IPS-NIHi7 (cell line): ENCODE data around the gene MRPL4.
"Not testable (repeated sequence)": the region's sequence is repeated elsewhere in the genome, so short reads cannot be mapped to it uniquely, and the experiment has no call there.

Source experiments
- DNase-seq: peaks from one replicate; pipeline ENCODE4 v3.0.0; 2012; ENCODE audit warnings: mixed read lengths; ENCODE audit errors: extremely low spot score

The MRPL4 gene

DNA sequence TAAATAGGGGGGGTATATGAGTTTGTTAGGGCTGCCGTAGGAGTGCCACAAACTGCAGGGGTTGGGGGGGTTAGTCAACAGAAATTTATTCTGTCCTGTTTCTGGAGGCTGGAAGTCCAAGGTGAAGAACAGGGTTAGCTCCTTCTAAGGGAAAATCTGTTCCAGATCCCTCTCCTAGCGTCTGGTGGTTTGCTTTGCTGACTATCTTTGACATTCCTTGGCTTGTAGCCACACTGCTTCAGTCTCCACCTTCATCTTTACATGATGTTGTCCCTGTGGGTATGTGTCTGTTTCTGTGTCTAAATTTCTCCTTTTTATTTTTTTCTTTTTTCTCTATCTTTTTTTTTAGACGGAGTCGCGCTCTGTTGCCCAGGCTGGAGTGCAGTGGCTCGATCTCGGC, 10.8 kb downstream of the MRPL4 start:
- no peak for DNase-seq

DNA sequence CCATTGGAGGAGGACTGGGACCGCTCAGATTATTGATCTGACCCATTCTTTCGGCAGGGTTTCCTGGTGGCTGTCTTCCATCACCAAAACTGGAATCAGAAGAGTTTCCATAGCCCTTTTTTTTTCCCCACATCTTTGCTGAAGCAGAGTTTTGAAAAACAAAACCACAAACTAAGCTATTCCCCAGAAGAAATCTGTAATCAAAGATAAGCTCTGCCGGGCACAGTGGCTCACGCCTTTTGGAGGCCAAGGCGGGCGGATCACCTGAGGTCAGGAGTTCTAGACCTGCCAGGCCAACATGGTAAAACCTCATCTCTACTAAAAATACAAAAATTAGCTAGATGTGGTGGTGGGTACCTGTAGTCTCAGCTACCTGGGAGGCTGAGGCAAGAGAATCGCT, 14.7 kb downstream of the MRPL4 start:
- no peak for DNase-seq

DNA sequence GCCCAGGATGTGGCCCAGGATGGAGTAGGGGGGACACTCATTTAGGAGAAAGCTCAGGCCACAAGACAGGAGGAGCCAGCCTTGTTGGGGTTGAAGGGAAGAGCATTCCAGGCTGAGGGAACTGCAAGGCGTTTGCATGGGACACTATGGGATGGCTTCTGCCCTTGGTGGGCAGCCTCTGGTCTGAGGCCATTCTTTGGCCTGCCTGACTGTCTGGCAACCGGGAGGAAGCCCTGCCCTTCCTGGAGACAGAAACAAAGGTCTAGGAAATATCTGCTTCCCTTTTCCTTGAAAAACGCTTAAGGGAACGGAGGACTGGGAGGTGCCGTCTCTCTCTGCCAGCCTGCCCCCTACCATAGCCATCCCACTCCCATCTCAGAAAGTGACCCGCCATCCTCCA, 16.1 kb downstream of the MRPL4 start:
- DNase-seq: no peak

DNA sequence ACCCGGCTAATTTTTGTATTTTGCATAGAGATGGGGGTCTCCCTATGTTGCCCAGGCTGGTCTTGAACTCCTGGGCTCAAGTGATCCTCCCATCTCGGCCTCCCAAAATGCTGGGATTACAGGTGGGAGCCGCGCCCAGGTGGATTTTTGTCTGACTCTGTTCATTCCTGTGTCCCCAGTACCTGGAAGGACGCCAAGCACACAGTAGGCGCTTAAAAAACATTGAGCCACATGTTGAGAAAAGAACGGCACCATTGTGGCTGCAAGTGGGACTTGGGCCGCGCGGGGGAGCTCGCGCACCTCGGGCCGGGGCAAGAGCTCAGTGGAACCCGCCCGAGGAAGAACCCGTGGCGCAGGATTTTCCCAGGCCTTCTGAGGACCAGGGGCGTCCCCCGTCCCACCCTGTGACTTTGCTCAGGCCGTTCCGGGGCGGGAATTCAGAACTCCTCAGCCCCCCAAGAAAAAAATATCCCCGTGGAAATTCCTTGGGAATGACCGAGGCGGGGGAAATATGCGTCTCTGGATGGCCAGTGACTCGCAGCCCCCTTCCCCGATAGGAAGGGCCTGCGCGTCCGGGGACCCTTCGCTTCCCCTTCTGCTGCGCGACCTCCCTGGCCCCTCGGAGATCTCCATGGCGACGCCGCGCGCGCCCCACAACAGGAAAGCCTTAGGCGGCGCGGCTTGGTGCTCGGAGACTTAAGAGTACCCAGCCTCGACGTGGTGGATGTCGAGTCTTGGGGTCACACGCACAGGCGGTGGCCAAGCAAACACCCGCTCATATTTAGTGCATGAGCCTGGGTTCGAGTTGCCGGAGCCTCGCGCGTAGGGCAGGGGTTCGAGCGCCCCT, 17.5 kb downstream of the MRPL4 start:
- peak; percentile 82 for DNase-seq

DNA sequence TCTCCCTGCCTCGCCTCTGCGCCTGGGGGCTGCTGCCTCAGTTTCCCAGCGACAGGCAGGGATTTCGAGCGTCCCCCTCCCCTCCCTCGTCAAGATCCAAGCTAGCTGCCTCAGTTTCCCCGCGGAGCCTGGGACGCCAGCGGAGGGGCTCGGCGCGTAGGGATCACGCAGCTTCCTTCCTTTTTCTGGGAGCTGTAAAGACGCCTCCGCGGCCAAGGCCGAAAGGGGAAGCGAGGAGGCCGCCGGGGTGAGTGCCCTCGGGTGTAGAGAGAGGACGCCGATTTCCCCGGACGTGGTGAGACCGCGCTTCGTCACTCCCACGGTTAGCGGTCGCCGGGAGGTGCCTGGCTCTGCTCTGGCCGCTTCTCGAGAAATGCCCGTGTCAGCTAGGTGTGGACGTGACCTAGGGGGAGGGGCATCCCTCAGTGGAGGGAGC, 18.2 kb downstream of the MRPL4 start:
- DNase-seq: no peak

DNA sequence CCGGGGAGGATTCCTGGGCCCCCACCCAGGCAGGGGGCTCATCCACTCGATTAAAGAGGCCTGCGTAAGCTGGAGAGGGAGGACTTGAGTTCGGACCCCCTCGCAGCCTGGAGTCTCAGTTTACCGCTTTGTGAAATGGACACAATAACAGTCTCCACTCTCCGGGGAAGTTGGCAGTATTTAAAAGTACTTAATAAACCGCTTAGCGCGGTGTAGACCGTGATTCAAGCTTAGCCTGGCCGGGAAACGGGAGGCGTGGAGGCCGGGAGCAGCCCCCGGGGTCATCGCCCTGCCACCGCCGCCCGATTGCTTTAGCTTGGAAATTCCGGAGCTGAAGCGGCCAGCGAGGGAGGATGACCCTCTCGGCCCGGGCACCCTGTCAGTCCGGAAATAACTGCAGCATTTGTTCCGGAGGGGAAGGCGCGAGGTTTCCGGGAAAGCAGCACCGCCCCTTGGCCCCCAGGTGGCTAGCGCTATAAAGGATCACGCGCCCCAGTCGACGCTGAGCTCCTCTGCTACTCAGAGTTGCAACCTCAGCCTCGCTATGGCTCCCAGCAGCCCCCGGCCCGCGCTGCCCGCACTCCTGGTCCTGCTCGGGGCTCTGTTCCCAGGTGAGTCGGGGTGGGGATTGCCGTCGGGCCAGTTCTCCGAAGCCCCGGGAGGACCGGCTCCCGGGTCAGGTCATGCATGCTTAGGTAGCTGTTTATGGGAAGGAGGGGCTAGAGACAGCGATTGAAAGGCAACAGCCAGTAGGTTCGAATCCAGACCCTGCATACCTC, 18.8 kb downstream of the MRPL4 start, which contains the start of gene ICAM1:
ICAM1 (plus strand) TSS at position 505 of the 779 bp plus-strand sequence; CDS start at position 545, 40 bp downstream.
- DNase-seq: peak; percentile 70

DNA sequence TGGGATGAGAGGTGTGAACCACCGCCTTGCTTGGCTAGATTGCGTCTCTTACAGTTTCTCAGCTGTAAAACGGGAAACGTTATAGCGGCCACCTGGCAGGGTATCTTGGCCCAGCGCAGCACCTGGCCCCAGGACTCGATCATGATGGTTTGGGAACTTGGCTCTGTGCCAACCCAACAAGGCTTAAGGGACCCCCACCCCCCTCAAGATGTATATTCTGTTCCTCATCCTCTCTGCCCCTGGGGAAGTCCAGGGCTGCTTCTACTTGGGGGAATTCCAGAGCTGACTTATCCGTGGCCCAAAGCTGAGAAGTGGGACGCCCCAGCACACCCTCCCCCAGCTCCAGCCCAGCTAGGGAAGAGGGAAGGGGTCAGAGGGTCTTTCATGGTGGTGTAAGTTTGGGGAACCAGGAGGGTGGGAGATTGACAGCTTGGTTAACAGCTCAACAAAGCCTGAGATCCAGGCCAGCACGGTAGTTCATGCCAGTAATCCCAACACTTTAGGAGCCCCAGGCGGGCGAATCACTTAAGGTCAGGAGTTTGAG, 19.6 kb downstream of the MRPL4 start:
- DNase-seq: no peak

DNA sequence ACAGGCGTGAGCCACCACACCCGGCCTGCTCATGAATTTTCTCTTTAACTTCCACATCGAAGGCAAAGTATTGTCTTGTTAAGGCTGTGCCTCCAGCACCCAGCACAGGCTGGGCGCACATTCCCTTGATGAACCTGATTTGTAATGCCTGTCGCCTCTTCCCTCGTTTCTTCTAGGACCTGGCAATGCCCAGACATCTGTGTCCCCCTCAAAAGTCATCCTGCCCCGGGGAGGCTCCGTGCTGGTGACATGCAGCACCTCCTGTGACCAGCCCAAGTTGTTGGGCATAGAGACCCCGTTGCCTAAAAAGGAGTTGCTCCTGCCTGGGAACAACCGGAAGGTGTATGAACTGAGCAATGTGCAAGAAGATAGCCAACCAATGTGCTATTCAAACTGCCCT, 22.6 kb downstream of the MRPL4 start:
- DNase-seq: no peak

DNA sequence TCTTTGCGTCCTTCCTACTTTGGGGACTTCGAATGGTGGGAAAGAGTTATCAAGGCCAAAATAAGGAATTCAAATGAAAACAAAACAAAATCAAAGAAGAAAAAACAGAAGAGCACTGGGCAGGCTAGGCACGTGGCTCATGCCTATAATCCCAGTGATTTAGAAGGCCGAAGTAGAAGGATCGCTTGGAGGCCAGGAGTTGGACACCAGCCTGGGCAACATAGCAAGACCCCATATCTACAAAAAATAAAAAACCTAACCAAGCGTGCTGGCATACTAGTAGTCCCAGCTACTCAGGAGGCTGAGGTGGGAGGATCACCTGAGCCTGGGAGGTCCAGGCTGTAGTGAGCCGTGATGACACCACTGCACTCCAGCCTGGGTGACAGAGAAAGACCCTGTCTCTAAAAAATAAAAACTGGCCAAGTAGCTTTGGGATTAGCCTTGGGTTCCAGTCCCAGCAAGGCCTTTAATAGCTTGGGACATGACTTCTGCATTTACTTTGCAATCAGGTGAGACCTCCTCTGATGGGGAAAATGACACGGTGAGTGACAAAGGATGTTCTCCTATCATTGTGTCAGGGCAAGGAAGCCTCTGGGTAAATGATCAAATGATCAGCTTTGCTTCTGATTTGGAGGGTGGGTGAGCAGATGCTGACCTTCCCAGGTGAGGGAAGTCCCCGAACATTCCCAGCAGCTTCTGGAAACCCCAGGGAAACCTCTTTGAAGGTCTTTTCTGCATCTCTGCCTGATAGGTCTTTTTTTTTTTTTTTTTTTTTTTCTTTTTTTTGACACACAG, 26.0 kb downstream of the MRPL4 start:
- DNase-seq: no peak

DNA sequence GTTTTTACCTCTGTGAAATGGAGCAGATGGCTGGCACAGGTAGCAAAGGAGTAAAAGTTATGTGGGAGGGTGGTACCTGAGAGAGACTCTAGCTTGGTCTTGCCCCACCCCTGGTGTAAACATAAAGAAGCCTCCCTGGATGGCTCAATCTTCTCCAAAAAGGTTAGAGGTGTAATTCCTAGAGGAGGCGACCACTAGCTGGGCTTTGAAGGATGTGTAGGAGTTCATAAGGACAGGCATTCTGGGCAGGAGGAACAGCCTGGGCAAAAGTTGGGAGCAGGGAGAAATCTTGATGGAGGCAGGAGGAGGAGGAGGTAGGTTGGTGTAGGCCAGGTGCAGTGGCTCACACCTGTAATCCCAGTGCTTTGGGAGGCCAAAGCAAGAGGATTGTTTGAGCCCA, 26.9 kb downstream of the MRPL4 start:
- no peak for DNase-seq

DNA sequence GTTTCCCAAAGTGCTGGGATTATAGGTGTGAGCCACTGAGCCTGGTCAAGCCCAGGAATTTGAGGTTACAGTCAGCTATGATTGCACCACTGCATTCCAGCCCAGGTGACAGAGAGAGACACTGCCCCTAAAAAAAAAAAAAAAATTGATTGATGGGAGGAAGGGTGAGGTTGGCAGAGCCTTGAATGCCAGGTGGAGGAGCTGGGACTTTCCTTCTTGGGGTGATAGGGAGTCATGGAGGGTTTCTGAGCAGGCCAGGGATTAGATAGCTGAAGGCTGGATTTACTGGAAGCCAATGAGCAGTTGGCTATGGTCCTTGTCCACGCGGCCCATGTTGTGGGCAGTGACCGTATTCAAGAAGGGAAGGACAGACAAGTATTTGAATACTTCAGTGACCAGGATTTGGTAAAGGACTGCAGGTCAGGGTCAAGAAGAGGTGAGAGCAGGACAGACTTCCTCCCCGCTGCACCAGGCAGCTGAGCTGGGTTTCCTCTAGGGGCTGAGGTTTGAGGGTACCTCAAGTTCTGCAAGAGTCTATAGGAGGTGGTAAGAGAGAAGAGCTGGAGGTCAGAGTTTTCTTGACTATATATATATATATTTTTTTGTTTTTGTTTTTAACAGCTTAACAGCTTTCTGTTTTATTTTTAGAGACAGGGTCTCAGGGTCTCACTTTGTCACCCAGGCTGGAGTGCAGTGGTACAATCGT, 27.9 kb downstream of the MRPL4 start:
- no peak for DNase-seq

DNA sequence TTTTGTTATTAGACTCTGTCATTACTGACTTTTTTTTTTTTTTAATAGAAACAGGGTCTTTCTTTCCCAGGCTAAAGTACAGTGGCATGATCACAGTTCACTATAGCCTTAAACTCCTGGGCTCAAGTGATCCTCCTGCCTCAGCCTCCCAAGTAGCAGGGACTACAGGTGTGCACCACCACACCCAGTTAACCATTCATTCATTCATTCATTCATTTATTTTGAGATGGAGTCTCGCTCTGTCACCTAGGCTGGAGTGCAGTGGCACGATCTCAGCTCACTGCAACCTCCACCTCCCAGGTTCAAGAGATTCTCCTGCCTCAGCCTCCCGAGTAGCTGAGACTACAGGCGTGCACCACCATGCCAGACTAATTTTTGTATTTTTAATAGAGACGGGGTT, 30.0 kb downstream of the MRPL4 start:
- not testable (repeated sequence) for DNase-seq

DNA sequence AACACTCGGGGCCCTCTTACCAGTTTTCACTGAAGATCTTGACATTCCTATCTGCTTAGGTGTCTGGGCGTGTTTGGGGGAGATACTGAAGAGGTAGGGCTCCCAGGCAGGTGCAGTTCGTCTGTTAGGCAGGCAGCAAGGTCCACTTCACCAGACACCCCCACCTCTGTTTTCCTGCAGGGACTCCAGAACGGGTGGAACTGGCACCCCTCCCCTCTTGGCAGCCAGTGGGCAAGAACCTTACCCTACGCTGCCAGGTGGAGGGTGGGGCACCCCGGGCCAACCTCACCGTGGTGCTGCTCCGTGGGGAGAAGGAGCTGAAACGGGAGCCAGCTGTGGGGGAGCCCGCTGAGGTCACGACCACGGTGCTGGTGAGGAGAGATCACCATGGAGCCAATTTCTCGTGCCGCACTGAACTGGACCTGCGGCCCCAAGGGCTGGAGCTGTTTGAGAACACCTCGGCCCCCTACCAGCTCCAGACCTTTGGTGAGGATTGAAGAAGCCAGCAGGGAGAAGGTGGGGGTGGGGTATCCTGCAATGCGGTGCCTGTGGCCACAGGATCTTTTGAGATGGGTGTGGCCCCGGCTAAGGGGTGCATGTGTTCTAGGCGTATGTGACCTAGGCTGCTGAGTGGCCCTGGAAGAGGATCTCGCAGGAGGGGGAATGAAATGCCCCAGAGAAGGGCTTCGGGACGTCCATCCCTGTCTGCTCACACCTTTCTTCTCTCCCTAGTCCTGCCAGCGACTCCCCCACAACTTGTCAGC, 31.5 kb downstream of the MRPL4 start:
- no peak for DNase-seq

DNA sequence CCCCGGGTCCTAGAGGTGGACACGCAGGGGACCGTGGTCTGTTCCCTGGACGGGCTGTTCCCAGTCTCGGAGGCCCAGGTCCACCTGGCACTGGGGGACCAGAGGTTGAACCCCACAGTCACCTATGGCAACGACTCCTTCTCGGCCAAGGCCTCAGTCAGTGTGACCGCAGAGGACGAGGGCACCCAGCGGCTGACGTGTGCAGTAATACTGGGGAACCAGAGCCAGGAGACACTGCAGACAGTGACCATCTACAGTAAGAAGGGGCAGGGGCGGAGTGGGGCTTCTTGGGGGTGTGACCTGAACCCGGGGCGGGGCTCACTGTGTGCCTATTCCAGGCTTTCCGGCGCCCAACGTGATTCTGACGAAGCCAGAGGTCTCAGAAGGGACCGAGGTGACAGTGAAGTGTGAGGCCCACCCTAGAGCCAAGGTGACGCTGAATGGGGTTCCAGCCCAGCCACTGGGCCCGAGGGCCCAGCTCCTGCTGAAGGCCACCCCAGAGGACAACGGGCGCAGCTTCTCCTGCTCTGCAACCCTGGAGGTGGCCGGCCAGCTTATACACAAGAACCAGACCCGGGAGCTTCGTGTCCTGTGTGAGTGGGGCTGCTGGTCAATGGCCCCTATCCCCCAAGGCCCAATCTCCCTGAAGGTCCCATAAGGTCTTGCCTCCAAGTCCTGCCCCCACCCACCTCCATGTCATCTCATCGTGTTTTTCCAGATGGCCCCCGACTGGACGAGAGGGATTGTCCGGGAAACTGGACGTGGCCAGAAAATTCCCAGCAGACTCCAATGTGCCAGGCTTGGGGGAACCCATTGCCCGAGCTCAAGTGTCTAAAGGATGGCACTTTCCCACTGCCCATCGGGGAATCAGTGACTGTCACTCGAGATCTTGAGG, 32.3 kb downstream of the MRPL4 start:
- no peak for DNase-seq

DNA sequence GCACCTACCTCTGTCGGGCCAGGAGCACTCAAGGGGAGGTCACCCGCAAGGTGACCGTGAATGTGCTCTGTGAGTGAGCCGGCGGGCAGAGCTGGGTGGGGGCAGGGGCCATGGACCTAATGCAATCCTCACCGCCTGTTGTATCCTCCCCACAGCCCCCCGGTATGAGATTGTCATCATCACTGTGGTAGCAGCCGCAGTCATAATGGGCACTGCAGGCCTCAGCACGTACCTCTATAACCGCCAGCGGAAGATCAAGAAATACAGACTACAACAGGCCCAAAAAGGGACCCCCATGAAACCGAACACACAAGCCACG, 32.9 kb downstream of the MRPL4 start:
- no peak for DNase-seq

DNA sequence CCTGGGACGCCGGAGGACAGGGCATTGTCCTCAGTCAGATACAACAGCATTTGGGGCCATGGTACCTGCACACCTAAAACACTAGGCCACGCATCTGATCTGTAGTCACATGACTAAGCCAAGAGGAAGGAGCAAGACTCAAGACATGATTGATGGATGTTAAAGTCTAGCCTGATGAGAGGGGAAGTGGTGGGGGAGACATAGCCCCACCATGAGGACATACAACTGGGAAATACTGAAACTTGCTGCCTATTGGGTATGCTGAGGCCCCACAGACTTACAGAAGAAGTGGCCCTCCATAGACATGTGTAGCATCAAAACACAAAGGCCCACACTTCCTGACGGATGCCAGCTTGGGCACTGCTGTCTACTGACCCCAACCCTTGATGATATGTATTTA, 33.4 kb downstream of the MRPL4 start:
- no peak for DNase-seq

DNA sequence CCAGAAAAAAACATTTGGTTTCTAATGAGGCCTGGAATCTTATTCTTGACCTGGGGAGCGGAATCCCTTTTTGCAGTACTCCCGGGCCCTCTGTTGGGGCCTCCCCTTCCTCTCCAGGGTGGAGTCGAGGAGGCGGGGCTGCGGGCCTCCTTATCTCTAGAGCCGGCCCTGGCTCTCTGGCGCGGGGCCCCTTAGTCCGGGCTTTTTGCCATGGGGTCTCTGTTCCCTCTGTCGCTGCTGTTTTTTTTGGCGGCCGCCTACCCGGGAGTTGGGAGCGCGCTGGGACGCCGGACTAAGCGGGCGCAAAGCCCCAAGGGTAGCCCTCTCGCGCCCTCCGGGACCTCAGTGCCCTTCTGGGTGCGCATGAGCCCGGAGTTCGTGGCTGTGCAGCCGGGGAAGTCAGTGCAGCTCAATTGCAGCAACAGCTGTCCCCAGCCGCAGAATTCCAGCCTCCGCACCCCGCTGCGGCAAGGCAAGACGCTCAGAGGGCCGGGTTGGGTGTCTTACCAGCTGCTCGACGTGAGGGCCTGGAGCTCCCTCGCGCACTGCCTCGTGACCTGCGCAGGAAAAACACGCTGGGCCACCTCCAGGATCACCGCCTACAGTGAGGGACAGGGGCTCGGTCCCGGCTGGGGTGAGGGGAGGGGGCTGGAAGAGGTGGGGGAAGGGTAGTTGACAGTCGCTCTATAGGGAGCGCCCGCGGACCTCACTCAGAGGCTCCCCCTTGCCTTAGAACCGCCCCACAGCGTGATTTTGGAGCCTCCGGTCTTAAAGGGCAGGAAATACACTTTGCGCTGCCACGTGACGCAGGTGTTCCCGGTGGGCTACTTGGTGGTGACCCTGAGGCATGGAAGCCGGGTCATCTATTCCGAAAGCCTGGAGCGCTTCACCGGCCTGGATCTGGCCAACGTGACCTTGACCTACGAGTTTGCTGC, 35.1 kb downstream of the MRPL4 start, which contains the start of gene ICAM4:
ICAM4 (plus strand) TSS at position 153 of the 935 bp plus-strand sequence; CDS start at position 211, 58 bp downstream.
- peak; percentile 66 for DNase-seq

DNA sequence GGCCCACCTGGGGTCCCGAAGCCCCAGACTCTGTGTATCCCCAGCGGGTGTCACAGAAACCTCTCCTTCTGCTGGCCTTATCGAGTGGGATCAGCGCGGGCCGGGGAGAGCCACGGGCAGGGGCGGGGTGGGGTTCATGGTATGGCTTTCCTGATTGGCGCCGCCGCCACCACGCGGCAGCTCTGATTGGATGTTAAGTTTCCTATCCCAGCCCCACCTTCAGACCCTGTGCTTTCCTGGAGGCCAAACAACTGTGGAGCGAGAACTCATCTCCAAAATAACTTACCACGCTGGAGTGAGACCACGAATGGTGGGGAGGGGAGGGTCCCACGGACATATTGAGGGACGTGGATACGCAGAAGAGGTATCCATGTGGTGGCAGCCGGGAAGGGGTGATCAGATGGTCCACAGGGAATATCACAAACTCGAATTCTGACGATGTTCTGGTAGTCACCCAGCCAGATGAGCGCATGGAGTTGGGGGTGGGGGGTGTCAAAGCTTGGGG, 36.7 kb downstream of the MRPL4 start:
- peak; percentile 79 for DNase-seq
